ENCODE data around the gene SSTR3.

SSTR3 gene

GRCh38 chr22:37198258-37199102, 13.8 kb downstream of the SSTR3 start:
- Histone ChIP-seq H3K79me2 (ENCODE audit: low read length) (peaks cover 7% of the 10 kb centered on the region), H3K4me1 (ENCODE audit: low read length) (peaks cover 26% of the 10 kb centered on the region), H2AFZ (ENCODE audit: low read length) (peak overlapping the region; percentile 72), H3F3A (ENCODE audit: insufficient read depth, low read length) (peaks cover 22% of the 10 kb centered on the region), H3K27me3 (replicated peaks; ENCODE audit: insufficient read depth, low read length) (no peaks in the 10 kb centered on the region), H3K36me3 (replicated peaks; ENCODE audit: insufficient read depth, low read length) (no peaks in the 10 kb centered on the region), H3K9me3 (replicated peaks; ENCODE audit: insufficient read depth, low read length) (no peaks in the 10 kb centered on the region), H4K20me1 (ENCODE audit: insufficient read depth, low read length) (no peaks in the 10 kb centered on the region), H3K4me2 (ENCODE audit: low read depth, low read length) (peak overlapping the region; percentile 90), H3K9ac (ENCODE audit: low read length) (peak overlapping the region; percentile 83), H3K9me2 (replicated peaks; ENCODE audit: insufficient read depth, low read length) (no peaks in the 10 kb centered on the region), H3K27ac (ENCODE audit: low read length) (peak overlapping the region; percentile 72; the same call in 1 of the 2 replicates), H3K4me3 (ENCODE audit: low read length) (peak overlapping the region; percentile 82)
- DNase-seq = peak; percentile 81
- TF ChIP-seq CTCF (IDR thresholded peaks at IDR 0.05; ENCODE audit: low read length) = peak; percentile 67
- no peak for TF ChIP-seq EZH2 (optimal IDR thresholded peaks at IDR 0.05; ENCODE audit: low read depth, low read length)

GRCh38 chr22:37197451-37198257, 14.6 kb downstream of the SSTR3 start:
- Histone ChIP-seq H3K79me2 (ENCODE audit: low read length) (peaks cover 7% of the 10 kb centered on the region), H3K4me2 (ENCODE audit: low read depth, low read length) (peak overlapping the region; percentile 90), H2AFZ (ENCODE audit: low read length) (no peak overlapping the region), H3K27me3 (replicated peaks; ENCODE audit: insufficient read depth, low read length) (no peaks in the 10 kb centered on the region), H3K9me3 (replicated peaks; ENCODE audit: insufficient read depth, low read length) (no peaks in the 10 kb centered on the region), H3K27ac (ENCODE audit: low read length) (no peak overlapping the region), H3K4me3 (ENCODE audit: low read length) (peak overlapping the region; percentile 82), H3K4me1 (ENCODE audit: low read length) (peaks cover 34% of the 10 kb centered on the region), H3K36me3 (replicated peaks; ENCODE audit: insufficient read depth, low read length) (no peaks in the 10 kb centered on the region), H3K9me2 (replicated peaks; ENCODE audit: insufficient read depth, low read length) (no peaks in the 10 kb centered on the region), H3K9ac (ENCODE audit: low read length) (peak overlapping the region; percentile 83; the same call in 1 of the 2 replicates), H3F3A (ENCODE audit: insufficient read depth, low read length) (peaks cover 30% of the 10 kb centered on the region), H4K20me1 (ENCODE audit: insufficient read depth, low read length) (no peaks in the 10 kb centered on the region)
- DNase-seq = no peak
- TF ChIP-seq EZH2 (optimal IDR thresholded peaks at IDR 0.05; ENCODE audit: low read depth, low read length) = no peak
- TF ChIP-seq CTCF (IDR thresholded peaks at IDR 0.05; ENCODE audit: low read length) = no peak
- TF ChIP-seq EZH2phosphoT487 (IDR thresholded peaks at IDR 0.05; ENCODE audit: low read length) = no peak

- H3K9me3 ChIP-seq (replicated peaks; ENCODE audit: insufficient read depth, low read length) = no peaks in the 10 kb centered on the region
- H3K79me2 ChIP-seq (ENCODE audit: low read length) = peaks cover 7% of the 10 kb centered on the region
- no peaks in the 10 kb centered on the region for H3K27me3 ChIP-seq (replicated peaks; ENCODE audit: insufficient read depth, low read length)
- no peaks in the 10 kb centered on the region for H3K9me2 ChIP-seq (replicated peaks; ENCODE audit: insufficient read depth, low read length)
- DNase-seq = no peak
- H3K9ac ChIP-seq (ENCODE audit: low read length) = no peak overlapping the region
- H3K4me2 ChIP-seq (ENCODE audit: low read depth, low read length) = no peak overlapping the region
- H3K36me3 ChIP-seq (replicated peaks; ENCODE audit: insufficient read depth, low read length) = no peaks in the 10 kb centered on the region
- no peaks in the 10 kb centered on the region for H4K20me1 ChIP-seq (ENCODE audit: insufficient read depth, low read length)
- H3K4me1 ChIP-seq (ENCODE audit: low read length) = peaks cover 34% of the 10 kb centered on the region
- H3K27ac ChIP-seq (ENCODE audit: low read length) = no peak overlapping the region
- H3F3A ChIP-seq (ENCODE audit: insufficient read depth, low read length) = peaks cover 30% of the 10 kb centered on the region
- no peak overlapping the region for H3K4me3 ChIP-seq (ENCODE audit: low read length)
- H2AFZ ChIP-seq (ENCODE audit: low read length) = no peak overlapping the region
- TF ChIP-seq CTCF (IDR thresholded peaks at IDR 0.05; ENCODE audit: low read length) (no peak), EZH2phosphoT487 (IDR thresholded peaks at IDR 0.05; ENCODE audit: low read length) (no peak), EZH2 (optimal IDR thresholded peaks at IDR 0.05; ENCODE audit: low read depth, low read length) (no peak)
Observed at GRCh38 chr22:37196539-37197450, 15.5 kb downstream of the SSTR3 start.

Data from MM.1S (cell line).